IMR-90 (cell line): ENCODE results near the gene MAPRE2.

Experiments
- CTCF ChIP-seq: conservative IDR thresholded peaks from 2 replicates; pipeline ENCODE4 v1.5.1; 2012; ENCODE audit warnings: mild to moderate bottlenecking, low read depth, low read length, improper control_type of control experiment
- POLR2A ChIP-seq: IDR thresholded peaks from 2 replicates; pipeline ENCODE4 v1.6.1; 2012; ENCODE audit warnings: mild to moderate bottlenecking, low read depth, low read length
- RAD21 ChIP-seq: IDR thresholded peaks from 2 replicates; pipeline ENCODE4 v1.6.1; 2012; ENCODE audit warnings: low read length, improper control_type of control experiment
- RFX5 ChIP-seq: IDR thresholded peaks from 2 replicates; pipeline ENCODE4 v1.8.0; 2012; ENCODE audit warnings: low read depth, mild to moderate bottlenecking, low read length, moderate library complexity
- USF2 ChIP-seq: fragments of 150-350 bp; IDR thresholded peaks from 2 replicates; pipeline ENCODE4 v1.6.1; 2017; ENCODE audit warnings: mild to moderate bottlenecking, antibody characterized with exemption, low read length, low read depth

- TF ChIP-seq CTCF (no peak), POLR2A (no peak), RAD21 (no peak), USF2 (no peak), RFX5 (no peak)
Observed at GRCh38 chr18:35138773-35139172, 97.6 kb downstream of the MAPRE2 start.
